ENCODE measurements around the gene TMEM132A. TPM values are rescaled to one million over a fixed set of nuclear protein-coding genes. Genes with fewer than 3 reads are reported as not detected.

Gene TMEM132A
- total RNA-seq, 3 donors from 2014 or later = 2.9 to 11.0 (median 8.5) TPM

GRCh38 chr11:60927061-60927592 is 2.9 kb downstream of the TMEM132A start:
- DNase-seq (ENCODE audit: low spot score in 2 of 2) = no peak
- Histone ChIP-seq H3K36me3 (peaks cover 5% of the 10 kb centered on the region), H3K9me3 (no peaks in the 10 kb centered on the region), H3K4me1 (no peaks in the 10 kb centered on the region), H3K27ac (no peak overlapping the region), H3K27me3 (no peaks in the 10 kb centered on the region), H3K4me3 (no peak overlapping the region)
- intact Hi-C loops (cut with DNase I; ENCODE audit: low total_unique reads) = no loop called here
- TF ChIP-seq POLR2AphosphoS5 (IDR thresholded peaks at IDR 0.05) (no peak), POLR2A (IDR thresholded peaks at IDR 0.05) (no peak), CTCF (IDR thresholded peaks at IDR 0.05) (no peak)

DNA sequence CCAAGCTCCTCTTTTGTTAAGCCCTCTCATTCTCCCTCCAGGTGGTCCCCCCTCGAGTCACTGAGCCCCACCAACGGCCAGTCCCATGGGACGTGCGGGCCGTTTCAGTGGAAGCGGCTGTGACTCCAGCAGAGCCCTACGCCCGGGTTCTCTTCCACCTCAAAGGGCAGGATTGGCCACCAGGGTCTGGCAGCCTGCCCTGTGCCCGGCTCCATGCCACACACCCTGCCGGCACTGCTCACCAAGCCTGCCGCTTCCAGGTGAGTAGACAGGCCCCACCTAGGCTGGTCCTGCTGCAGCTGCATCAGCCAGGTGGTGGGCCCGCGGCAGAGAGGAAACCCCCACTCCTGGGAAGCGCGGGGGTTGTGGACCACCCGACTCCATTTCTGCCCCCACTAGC is 3.3 kb downstream of the TMEM132A start:
- no peak overlapping the region for H3K27ac ChIP-seq
- intact Hi-C loops (cut with DNase I; ENCODE audit: low total_unique reads) = no loop called here
- H3K4me1 ChIP-seq = no peaks in the 10 kb centered on the region
- peak; percentile 36 to 75 for DNase-seq (ENCODE audit: low spot score in 2 of 2)
- H3K27me3 ChIP-seq = no peaks in the 10 kb centered on the region
- no peak for TF ChIP-seq POLR2AphosphoS5 (IDR thresholded peaks at IDR 0.05)
- TF ChIP-seq POLR2A (IDR thresholded peaks at IDR 0.05) = no peak
- TF ChIP-seq CTCF (IDR thresholded peaks at IDR 0.05) = peak in 1 of 3 donors; percentile 28
- peaks cover under 1% of the 10 kb centered on the region for H3K36me3 ChIP-seq
- H3K9me3 ChIP-seq = no peaks in the 10 kb centered on the region
- no peak overlapping the region for H3K4me3 ChIP-seq

- Histone ChIP-seq H3K36me3 (no peaks in the 10 kb centered on the region), H3K27ac (no peak overlapping the region), H3K27me3 (no peaks in the 10 kb centered on the region), H3K9me3 (no peaks in the 10 kb centered on the region), H3K4me1 (no peaks in the 10 kb centered on the region), H3K4me3 (no peak overlapping the region)
- TF ChIP-seq POLR2AphosphoS5 (IDR thresholded peaks at IDR 0.05) (no peak), POLR2A (IDR thresholded peaks at IDR 0.05) (no peak), CTCF (IDR thresholded peaks at IDR 0.05) (no peak)
- intact Hi-C loops (cut with DNase I; ENCODE audit: low total_unique reads) = no loop called here
- DNase-seq (ENCODE audit: low spot score in 2 of 2) = no peak
Observed at GRCh38 chr11:60928563-60929001, 4.3 kb downstream of the TMEM132A start.

- no peak for DNase-seq (ENCODE audit: low spot score in 2 of 2)
- H3K36me3 ChIP-seq = no peaks in the 10 kb centered on the region
- no peaks in the 10 kb centered on the region for H3K4me1 ChIP-seq
- no peak overlapping the region for H3K27ac ChIP-seq
- H3K9me3 ChIP-seq = no peaks in the 10 kb centered on the region
- intact Hi-C loops (cut with DNase I; ENCODE audit: low total_unique reads) = no loop called here
- no peak overlapping the region for H3K4me3 ChIP-seq
- H3K27me3 ChIP-seq = no peaks in the 10 kb centered on the region
- TF ChIP-seq POLR2AphosphoS5 (IDR thresholded peaks at IDR 0.05) (no peak), CTCF (IDR thresholded peaks at IDR 0.05) (no peak), POLR2A (IDR thresholded peaks at IDR 0.05) (no peak)
Observed at GRCh38 chr11:60929764-60930163, 5.5 kb downstream of the TMEM132A start.

- no peak for DNase-seq (ENCODE audit: low spot score in 2 of 2)
- Histone ChIP-seq H3K36me3 (no peaks in the 10 kb centered on the region), H3K27ac (no peak overlapping the region), H3K27me3 (no peaks in the 10 kb centered on the region), H3K9me3 (no peaks in the 10 kb centered on the region), H3K4me1 (no peaks in the 10 kb centered on the region), H3K4me3 (no peak overlapping the region)
- TF ChIP-seq CTCF (IDR thresholded peaks at IDR 0.05) = no peak
- TF ChIP-seq POLR2AphosphoS5 (IDR thresholded peaks at IDR 0.05) = no peak
- TF ChIP-seq POLR2A (IDR thresholded peaks at IDR 0.05) = no peak
- intact Hi-C loops (cut with DNase I; ENCODE audit: low total_unique reads) = no loop called here
Observed at GRCh38 chr11:60930394-60930793, 6.1 kb downstream of the TMEM132A start.
